Prostate gland (tissue), 2 donors: Measurements from ENCODE around the gene PLPPR1.

Experiments
- POLR2A ChIP-seq: fragments of 450-650 bp; IDR thresholded peaks from one replicate; pipeline ENCODE4 v1.6.1; 2016; ENCODE audit warnings: antibody characterized with exemption, mild to moderate bottlenecking
- POLR2AphosphoS5 ChIP-seq: sonication (generic); formaldehyde crosslinking; IDR thresholded peaks from one replicate; pipeline ENCODE4 v1.6.1; 2017; ENCODE audit warnings: antibody characterized with exemption
- TF ChIP-seq, protein P1 (sequence below), 4 experiments: fragments of 200-600 bp in 2 of 4; fragments of 450-650 bp in 2 of 4; sonication (generic) in 2 of 4; IDR thresholded peaks; 1 replicate in 3 of 4; 2 replicates in 1 of 4; pipeline ENCODE4 v1.5.1; 2016 to 2019; ENCODE audit warnings: antibody characterized with exemption in 4 of 4, mild to moderate bottlenecking in 2 of 4, moderate library complexity in 2 of 4

DNA sequence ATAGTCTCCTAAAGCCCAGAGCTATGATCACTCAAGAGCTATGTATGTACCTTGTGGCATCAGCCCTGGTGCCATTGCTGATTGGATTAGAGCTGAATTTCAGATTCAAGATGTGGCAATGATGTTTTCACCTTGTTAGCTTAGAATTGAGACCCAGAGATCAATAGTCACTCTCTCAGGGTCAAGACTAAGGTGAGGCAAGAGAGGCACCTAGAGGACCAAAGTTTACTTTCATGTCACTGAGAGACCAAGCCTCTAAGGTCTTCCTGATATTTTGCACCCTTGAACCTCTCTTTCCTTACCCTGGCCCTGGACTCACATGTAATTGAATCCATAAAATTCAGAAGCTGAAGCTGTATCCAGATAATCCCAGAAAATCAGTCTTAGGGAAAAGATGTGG is 313.4 kb downstream of the PLPPR1 start:
- TF ChIP-seq, protein P1, sequence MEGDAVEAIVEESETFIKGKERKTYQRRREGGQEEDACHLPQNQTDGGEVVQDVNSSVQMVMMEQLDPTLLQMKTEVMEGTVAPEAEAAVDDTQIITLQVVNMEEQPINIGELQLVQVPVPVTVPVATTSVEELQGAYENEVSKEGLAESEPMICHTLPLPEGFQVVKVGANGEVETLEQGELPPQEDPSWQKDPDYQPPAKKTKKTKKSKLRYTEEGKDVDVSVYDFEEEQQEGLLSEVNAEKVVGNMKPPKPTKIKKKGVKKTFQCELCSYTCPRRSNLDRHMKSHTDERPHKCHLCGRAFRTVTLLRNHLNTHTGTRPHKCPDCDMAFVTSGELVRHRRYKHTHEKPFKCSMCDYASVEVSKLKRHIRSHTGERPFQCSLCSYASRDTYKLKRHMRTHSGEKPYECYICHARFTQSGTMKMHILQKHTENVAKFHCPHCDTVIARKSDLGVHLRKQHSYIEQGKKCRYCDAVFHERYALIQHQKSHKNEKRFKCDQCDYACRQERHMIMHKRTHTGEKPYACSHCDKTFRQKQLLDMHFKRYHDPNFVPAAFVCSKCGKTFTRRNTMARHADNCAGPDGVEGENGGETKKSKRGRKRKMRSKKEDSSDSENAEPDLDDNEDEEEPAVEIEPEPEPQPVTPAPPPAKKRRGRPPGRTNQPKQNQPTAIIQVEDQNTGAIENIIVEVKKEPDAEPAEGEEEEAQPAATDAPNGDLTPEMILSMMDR (IDR thresholded peaks at IDR 0.05), result no peak
- TF ChIP-seq POLR2A (no peak), POLR2AphosphoS5 (no peak)
